Measurements from ENCODE around the gene LMO1.

LMO1 gene

DNA sequence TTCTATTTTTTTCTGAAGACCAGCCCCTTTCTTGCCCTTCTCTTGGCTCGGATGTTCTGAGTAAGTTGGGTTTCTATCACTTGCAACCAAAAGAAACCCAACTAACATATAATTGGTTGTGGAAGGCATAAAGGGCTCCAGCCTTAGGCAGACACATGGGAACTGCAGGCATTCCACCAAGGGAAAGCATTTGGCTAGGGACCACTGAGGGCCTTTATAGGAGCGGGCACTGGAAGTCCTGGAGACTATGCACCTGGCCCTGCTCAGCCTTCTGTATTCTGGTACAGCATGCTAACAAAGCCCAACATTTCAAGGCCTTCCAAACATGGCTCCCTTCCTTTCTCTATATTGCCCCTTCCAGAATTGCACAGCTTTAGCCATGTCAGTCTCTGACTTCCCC lies 17.6 kb upstream of the LMO1 start:
- Histone ChIP-seq H3K4me1 (ENCODE audit: control insufficient read depth in 2 of 2, insufficient read depth in 2 of 2, low read length in 2 of 2) (no peaks in the 10 kb centered on the region), H3K36me3 (ENCODE audit: control insufficient read depth in 2 of 2, insufficient read depth in 2 of 2, low read length in 2 of 2) (no peaks in the 10 kb centered on the region), H3K4me3 (ENCODE audit: low read length in 2 of 2) (no peak overlapping the region), H3K27me3 (ENCODE audit: control insufficient read depth in 2 of 2, insufficient read depth in 2 of 2, low read length in 2 of 2) (no peaks in the 10 kb centered on the region), H3K9me3 (ENCODE audit: control insufficient read depth in 2 of 2, low read length in 2 of 2) (no peaks in the 10 kb centered on the region), H3K9ac (ENCODE audit: low read depth in 1 of 2, low read length in 2 of 2) (no peak overlapping the region), H3K27ac (ENCODE audit: low read depth in 2 of 2, low read length in 2 of 2) (no peak overlapping the region)

DNA sequence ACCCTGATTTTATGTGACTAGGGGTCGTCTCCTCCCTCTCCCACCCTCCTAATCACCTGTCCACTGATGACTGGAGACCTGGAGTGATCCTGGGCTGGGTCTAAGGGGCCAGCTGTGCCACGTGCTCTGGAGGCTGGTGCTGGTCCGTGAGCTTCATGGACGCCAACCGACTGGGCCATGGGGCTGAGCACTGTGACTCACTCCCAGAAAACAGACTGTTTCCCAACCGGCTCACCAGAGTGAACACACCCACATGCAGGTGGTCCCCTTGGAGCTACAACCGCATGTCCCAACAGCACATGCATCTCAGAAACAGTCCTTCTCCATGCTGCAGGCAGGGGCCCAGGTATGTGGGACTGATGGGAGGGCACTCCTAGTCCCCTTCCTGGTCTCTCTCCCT lies 14.0 kb upstream of the LMO1 start:
- H3K27ac ChIP-seq (ENCODE audit: low read depth in 2 of 2, low read length in 2 of 2) = no peak overlapping the region
- no peak overlapping the region for H3K9ac ChIP-seq (ENCODE audit: low read depth in 1 of 2, low read length in 2 of 2)
- H3K4me3 ChIP-seq (ENCODE audit: low read length in 2 of 2) = no peak overlapping the region
- H3K4me1 ChIP-seq (ENCODE audit: control insufficient read depth in 2 of 2, insufficient read depth in 2 of 2, low read length in 2 of 2) = no peaks in the 10 kb centered on the region
- H3K36me3 ChIP-seq (ENCODE audit: control insufficient read depth in 2 of 2, insufficient read depth in 2 of 2, low read length in 2 of 2) = no peaks in the 10 kb centered on the region
- H3K9me3 ChIP-seq (ENCODE audit: control insufficient read depth in 2 of 2, low read length in 2 of 2) = no peaks in the 10 kb centered on the region
- peaks cover 0 to 3% of the 10 kb centered on the region in 2 donors for H3K27me3 ChIP-seq (ENCODE audit: control insufficient read depth in 2 of 2, insufficient read depth in 2 of 2, low read length in 2 of 2)

DNA sequence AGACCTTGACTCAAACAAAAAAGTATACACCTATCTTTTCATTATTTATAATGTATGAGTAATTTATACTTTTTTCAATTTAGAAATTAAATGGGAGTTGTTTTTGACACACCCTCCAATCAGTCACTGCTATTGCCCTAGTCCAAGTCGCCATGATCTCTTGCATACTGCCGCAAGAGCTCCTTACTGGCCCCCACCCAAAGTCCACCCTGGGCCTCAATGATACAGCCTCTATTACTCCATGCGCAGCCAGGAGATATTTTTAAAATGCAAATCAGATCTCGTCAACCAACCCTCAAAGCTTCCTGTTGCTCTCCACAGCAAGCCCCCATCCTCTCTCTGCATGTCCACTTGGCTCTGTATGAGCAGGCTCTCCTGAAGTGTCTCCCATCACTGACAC lies 12.8 kb upstream of the LMO1 start:
- Histone ChIP-seq H3K4me1 (ENCODE audit: control insufficient read depth in 2 of 2, insufficient read depth in 2 of 2, low read length in 2 of 2) (no peaks in the 10 kb centered on the region), H3K4me3 (ENCODE audit: low read length in 2 of 2) (no peak overlapping the region), H3K36me3 (ENCODE audit: control insufficient read depth in 2 of 2, insufficient read depth in 2 of 2, low read length in 2 of 2) (no peaks in the 10 kb centered on the region), H3K27ac (ENCODE audit: low read depth in 2 of 2, low read length in 2 of 2) (no peak overlapping the region), H3K9me3 (ENCODE audit: control insufficient read depth in 2 of 2, low read length in 2 of 2) (no peaks in the 10 kb centered on the region), H3K27me3 (ENCODE audit: control insufficient read depth in 2 of 2, insufficient read depth in 2 of 2, low read length in 2 of 2) (peaks cover 0 to 3% of the 10 kb centered on the region in 2 donors), H3K9ac (ENCODE audit: low read depth in 1 of 2, low read length in 2 of 2) (no peak overlapping the region)

DNA sequence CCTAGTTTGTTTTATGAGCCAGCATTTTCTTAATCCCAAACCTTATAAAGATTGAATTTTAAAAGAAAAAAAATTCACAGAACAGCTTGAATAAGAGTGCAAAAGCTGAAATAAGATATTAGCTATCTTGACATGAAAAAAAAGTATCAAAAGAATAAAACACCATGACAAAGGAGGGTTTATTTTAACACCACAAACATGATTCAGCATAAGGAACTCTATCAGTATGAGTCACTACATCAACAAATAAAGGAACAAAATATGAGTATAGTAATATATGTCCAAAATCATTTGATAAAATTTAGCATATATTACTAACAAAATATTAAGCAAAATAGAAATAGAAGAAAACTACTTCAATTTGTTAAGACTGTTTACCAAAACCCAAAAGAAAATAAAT lies 9.6 kb upstream of the LMO1 start:
- Histone ChIP-seq H3K36me3 (ENCODE audit: control insufficient read depth in 2 of 2, insufficient read depth in 2 of 2, low read length in 2 of 2) (no peaks in the 10 kb centered on the region), H3K4me3 (ENCODE audit: low read length in 2 of 2) (no peak overlapping the region), H3K9ac (ENCODE audit: low read depth in 1 of 2, low read length in 2 of 2) (no peak overlapping the region), H3K27me3 (ENCODE audit: control insufficient read depth in 2 of 2, insufficient read depth in 2 of 2, low read length in 2 of 2) (peaks cover 18 to 19% of the 10 kb centered on the region in 2 donors), H3K4me1 (ENCODE audit: control insufficient read depth in 2 of 2, insufficient read depth in 2 of 2, low read length in 2 of 2) (no peaks in the 10 kb centered on the region), H3K9me3 (ENCODE audit: control insufficient read depth in 2 of 2, low read length in 2 of 2) (no peaks in the 10 kb centered on the region), H3K27ac (ENCODE audit: low read depth in 2 of 2, low read length in 2 of 2) (no peak overlapping the region)

DNA sequence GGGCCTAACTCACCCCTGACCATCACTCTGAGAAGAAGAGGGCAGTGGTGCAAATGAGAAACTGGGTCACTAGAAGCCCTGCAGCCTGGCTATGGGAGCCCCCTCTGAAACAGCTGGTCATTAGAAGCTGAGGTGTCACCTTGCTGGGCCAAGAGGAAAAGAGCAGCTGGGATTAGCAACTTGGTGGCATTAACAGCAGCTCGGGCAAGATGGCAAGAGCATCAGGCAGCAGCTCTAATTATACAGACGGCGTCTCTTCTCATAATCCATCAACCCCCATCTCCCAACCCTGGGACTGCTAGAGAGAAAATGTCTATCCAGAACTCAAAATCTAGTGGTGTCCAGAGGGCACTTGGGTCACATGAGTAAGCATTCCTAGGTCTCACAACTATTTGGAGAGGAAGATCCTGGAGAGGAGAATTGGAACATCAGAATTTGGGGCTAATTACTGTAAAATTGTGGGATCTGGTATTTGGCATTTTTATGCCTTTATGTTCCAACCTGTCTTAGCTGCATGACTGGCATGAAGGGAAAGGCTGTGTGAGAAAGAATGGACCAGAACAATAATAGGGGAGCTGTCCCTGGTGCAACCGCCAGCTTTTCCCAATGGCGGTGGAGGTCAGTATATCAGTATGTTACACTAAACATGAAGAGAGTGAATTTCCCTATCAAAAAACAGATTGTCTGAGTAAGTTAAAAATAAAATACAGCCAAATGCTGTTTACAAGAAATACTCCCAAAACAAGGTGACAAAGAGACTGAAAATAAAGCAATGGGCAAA lies 7.6 kb upstream of the LMO1 start:
- Histone ChIP-seq H3K9ac (ENCODE audit: low read depth in 1 of 2, low read length in 2 of 2) (no peak overlapping the region), H3K4me3 (ENCODE audit: low read length in 2 of 2) (no peak overlapping the region), H3K36me3 (ENCODE audit: control insufficient read depth in 2 of 2, insufficient read depth in 2 of 2, low read length in 2 of 2) (no peaks in the 10 kb centered on the region), H3K27ac (ENCODE audit: low read depth in 2 of 2, low read length in 2 of 2) (no peak overlapping the region), H3K27me3 (ENCODE audit: control insufficient read depth in 2 of 2, insufficient read depth in 2 of 2, low read length in 2 of 2) (peaks cover 34 to 38% of the 10 kb centered on the region in 2 donors), H3K9me3 (ENCODE audit: control insufficient read depth in 2 of 2, low read length in 2 of 2) (no peaks in the 10 kb centered on the region), H3K4me1 (ENCODE audit: control insufficient read depth in 2 of 2, insufficient read depth in 2 of 2, low read length in 2 of 2) (no peaks in the 10 kb centered on the region)

DNA sequence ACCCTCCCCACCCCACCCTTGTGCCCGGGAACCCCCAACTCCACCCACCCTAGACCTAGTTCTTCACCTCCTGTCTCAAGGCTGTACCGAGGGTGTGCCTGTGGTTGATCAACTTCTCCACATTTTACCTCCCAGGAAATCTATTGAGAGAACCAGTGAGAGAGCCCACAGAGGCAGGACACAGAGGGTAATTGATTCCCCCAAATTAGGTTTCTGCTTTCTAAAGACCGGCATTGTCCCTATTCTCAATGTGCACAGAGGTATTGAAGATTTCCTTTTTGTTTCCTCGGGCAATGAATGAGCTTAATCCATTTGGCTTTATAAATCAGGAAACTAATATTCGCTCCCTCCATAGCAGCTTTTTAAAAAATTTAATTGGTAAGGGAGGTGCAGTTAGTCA lies 6.0 kb upstream of the LMO1 start:
- H3K4me3 ChIP-seq (ENCODE audit: low read length in 2 of 2) = no peak overlapping the region
- no peak overlapping the region for H3K9ac ChIP-seq (ENCODE audit: low read depth in 1 of 2, low read length in 2 of 2)
- peaks cover 42 to 46% of the 10 kb centered on the region in 2 donors for H3K27me3 ChIP-seq (ENCODE audit: control insufficient read depth in 2 of 2, insufficient read depth in 2 of 2, low read length in 2 of 2)
- H3K36me3 ChIP-seq (ENCODE audit: control insufficient read depth in 2 of 2, insufficient read depth in 2 of 2, low read length in 2 of 2) = no peaks in the 10 kb centered on the region
- H3K27ac ChIP-seq (ENCODE audit: low read depth in 2 of 2, low read length in 2 of 2) = no peak overlapping the region
- H3K4me1 ChIP-seq (ENCODE audit: control insufficient read depth in 2 of 2, insufficient read depth in 2 of 2, low read length in 2 of 2) = no peaks in the 10 kb centered on the region
- no peaks in the 10 kb centered on the region for H3K9me3 ChIP-seq (ENCODE audit: control insufficient read depth in 2 of 2, low read length in 2 of 2)

DNA sequence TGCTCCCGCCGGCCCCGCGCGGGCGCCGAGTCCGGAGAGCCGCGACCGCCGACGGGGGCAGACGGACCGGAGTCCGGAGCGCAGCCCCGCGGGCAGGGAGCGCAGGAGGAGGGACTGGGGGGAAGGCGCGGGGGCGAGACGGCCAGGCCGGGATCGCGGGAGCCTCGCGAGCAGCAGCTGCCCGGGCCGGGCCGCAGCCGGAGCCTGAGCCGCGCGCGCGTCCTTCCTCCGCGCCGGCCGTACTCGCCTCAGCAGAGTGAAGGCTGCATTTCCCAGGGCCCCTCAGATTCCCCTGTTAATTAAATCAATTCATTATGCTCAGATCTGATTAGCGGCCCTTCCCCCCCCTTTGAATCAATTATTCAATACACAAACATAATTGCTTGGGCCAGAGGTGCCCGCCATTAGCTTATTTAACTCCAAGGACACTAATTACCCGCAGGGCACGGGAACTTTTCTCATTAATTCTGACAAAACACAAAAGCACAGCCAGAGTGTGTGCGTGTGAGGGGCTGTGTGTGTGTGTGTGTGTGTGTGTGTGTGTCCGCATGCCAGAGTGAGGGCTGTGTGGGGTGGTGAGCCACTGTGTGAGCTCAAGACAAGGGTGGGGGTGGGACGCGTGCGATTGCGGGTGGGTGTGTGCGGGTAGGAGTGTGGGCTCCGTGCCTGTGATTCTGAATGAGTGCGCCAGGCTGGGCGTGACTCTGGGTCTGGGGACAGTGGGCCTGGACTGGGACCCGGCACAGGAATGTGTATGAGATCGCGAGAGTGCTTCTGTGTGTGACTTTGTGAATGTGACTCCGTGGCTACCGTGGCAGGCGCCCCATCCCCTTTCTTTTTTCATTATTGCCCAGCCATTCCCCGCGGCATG lies 5.1 kb upstream of the LMO1 start:
- Histone ChIP-seq H3K27me3 (ENCODE audit: control insufficient read depth in 2 of 2, insufficient read depth in 2 of 2, low read length in 2 of 2) (peaks cover 48 to 50% of the 10 kb centered on the region in 2 donors), H3K9ac (ENCODE audit: low read depth in 1 of 2, low read length in 2 of 2) (no peak overlapping the region), H3K4me3 (ENCODE audit: low read length in 2 of 2) (peak overlapping the region in 1 of 2 donors; percentile 36), H3K27ac (ENCODE audit: low read depth in 2 of 2, low read length in 2 of 2) (no peak overlapping the region), H3K4me1 (ENCODE audit: control insufficient read depth in 2 of 2, insufficient read depth in 2 of 2, low read length in 2 of 2) (no peaks in the 10 kb centered on the region), H3K9me3 (ENCODE audit: control insufficient read depth in 2 of 2, low read length in 2 of 2) (no peaks in the 10 kb centered on the region), H3K36me3 (ENCODE audit: control insufficient read depth in 2 of 2, insufficient read depth in 2 of 2, low read length in 2 of 2) (no peaks in the 10 kb centered on the region)

DNA sequence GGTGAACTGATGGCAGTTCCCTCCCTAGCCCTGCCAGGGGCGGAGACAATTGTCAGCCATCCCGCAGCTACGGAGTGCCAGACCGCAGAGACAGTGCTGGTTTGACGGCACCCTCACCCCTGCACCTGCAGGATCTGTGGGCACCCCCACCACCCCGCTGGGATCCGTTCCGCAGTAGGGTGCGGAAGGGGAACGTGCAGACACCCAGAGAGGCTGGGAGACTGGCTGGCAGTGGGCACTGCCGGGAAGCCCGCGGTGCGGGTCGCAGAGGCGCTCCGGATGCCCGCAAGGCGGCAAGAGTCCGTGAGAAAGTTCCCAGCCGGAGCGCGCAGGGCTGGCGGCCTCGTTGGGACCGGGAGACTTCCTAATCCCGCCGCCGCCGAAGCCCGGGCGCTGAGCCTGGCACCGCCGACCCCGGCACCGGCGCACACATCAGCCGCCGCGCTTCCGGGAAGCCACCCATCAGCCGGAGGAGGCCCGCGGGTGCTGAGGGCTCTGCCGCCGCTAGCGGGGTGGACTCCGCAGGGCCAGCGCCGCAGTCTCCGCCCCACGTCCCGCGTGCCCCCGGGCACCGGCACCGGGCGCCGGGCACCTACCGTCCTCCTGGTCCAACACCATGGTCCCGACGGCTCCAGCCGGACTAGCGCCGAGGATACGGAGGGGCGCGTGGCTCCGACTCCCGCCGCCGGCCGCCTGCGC lies 4.3 kb upstream of the LMO1 start:
- Histone ChIP-seq H3K27me3 (ENCODE audit: control insufficient read depth in 2 of 2, insufficient read depth in 2 of 2, low read length in 2 of 2) (peaks cover 52 to 53% of the 10 kb centered on the region in 2 donors), H3K27ac (ENCODE audit: low read depth in 2 of 2, low read length in 2 of 2) (no peak overlapping the region), H3K4me3 (ENCODE audit: low read length in 2 of 2) (peak overlapping the region; percentile 26 to 36), H3K9me3 (ENCODE audit: control insufficient read depth in 2 of 2, low read length in 2 of 2) (no peaks in the 10 kb centered on the region), H3K9ac (ENCODE audit: low read depth in 1 of 2, low read length in 2 of 2) (no peak overlapping the region), H3K4me1 (ENCODE audit: control insufficient read depth in 2 of 2, insufficient read depth in 2 of 2, low read length in 2 of 2) (peaks cover 0 to 6% of the 10 kb centered on the region in 2 donors), H3K36me3 (ENCODE audit: control insufficient read depth in 2 of 2, insufficient read depth in 2 of 2, low read length in 2 of 2) (no peaks in the 10 kb centered on the region)

DNA sequence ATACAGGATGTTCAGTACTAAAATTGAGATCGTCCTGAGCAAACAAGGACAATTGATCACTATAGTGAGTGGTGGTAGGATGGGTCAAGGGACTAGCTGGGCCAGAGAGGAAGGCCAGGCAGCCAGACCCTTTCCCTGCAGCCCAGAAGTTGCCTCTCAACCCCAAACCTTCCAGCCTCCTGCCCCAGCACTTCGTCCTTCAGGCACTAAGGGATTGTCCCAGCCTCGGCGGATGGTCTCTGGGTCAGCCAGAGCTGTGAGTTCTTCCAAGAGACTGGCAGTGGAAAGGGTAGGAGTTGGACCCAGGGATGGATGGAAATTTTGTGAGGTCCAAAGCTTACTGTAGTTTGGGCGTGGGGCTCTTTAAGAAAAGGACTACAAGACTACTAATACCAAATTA lies 3.6 kb upstream of the LMO1 start:
- Histone ChIP-seq H3K27ac (ENCODE audit: low read depth in 2 of 2, low read length in 2 of 2) (no peak overlapping the region), H3K9me3 (ENCODE audit: control insufficient read depth in 2 of 2, low read length in 2 of 2) (no peaks in the 10 kb centered on the region), H3K4me3 (ENCODE audit: low read length in 2 of 2) (no peak overlapping the region), H3K27me3 (ENCODE audit: control insufficient read depth in 2 of 2, insufficient read depth in 2 of 2, low read length in 2 of 2) (peaks cover 50 to 58% of the 10 kb centered on the region in 2 donors), H3K9ac (ENCODE audit: low read depth in 1 of 2, low read length in 2 of 2) (no peak overlapping the region), H3K36me3 (ENCODE audit: control insufficient read depth in 2 of 2, insufficient read depth in 2 of 2, low read length in 2 of 2) (no peaks in the 10 kb centered on the region), H3K4me1 (ENCODE audit: control insufficient read depth in 2 of 2, insufficient read depth in 2 of 2, low read length in 2 of 2) (peaks cover 0 to 6% of the 10 kb centered on the region in 2 donors)

All from mucosa of rectum (tissue), 2 donors.